CD4-positive, alpha-beta T cell treated with Interleukin-1 beta for 1 hour (primary cell): Measurements from ENCODE around the gene EPS15.

ENCODE experiments used
- DNase-seq, 2 donors: peaks; one replicate each; pipeline ENCODE4 v3.0.0-alpha.2; 2020 to 2022

The EPS15 gene

GRCh38 chr1:51369171-51369570 lies 149.9 kb downstream of the EPS15 start:
- DNase-seq, result no peak

- DNase-seq, result no peak
These were observed 153.3 kb downstream of the EPS15 start for GRCh38 chr1:51365774-51366173.

GRCh38 chr1:51359879-51360278 lies 159.2 kb downstream of the EPS15 start:
- DNase-seq, result no peak

GRCh38 chr1:51355382-51355781 lies 163.7 kb downstream of the EPS15 start:
- DNase-seq, result no peak

GRCh38 chr1:51354416-51354815 lies 164.7 kb downstream of the EPS15 start:
- no peak for DNase-seq

- no peak for DNase-seq
These were observed 167.2 kb downstream of the EPS15 start for GRCh38 chr1:51351907-51352306.

- no peak for DNase-seq
These were observed 169.2 kb downstream of the EPS15 start for GRCh38 chr1:51349862-51350261.

- DNase-seq, result no peak
These were observed 170.9 kb downstream of the EPS15 start for GRCh38 chr1:51348147-51348527.

- no peak for DNase-seq
These were observed 171.5 kb downstream of the EPS15 start for GRCh38 chr1:51347398-51348146.

GRCh38 chr1:51346086-51346942 lies 172.8 kb downstream of the EPS15 start:
- no peak for DNase-seq

- no peak for DNase-seq
These were observed 173.8 kb downstream of the EPS15 start for GRCh38 chr1:51345300-51345687.

- DNase-seq, result no peak
These were observed 174.3 kb downstream of the EPS15 start for GRCh38 chr1:51344602-51345299.

- no peak for DNase-seq
These were observed 174.8 kb downstream of the EPS15 start for GRCh38 chr1:51344276-51344601.

- no peak for DNase-seq
These were observed 175.4 kb downstream of the EPS15 start for GRCh38 chr1:51343624-51344023.

- DNase-seq, result no peak
These were observed 176.4 kb downstream of the EPS15 start for GRCh38 chr1:51342591-51343206.

GRCh38 chr1:51341876-51342496 lies 177.1 kb downstream of the EPS15 start:
- peak in 1 of 2 donors; percentile 11 for DNase-seq

GRCh38 chr1:51340380-51340779 lies 178.7 kb downstream of the EPS15 start:
- DNase-seq, result no peak

- DNase-seq, result no peak
These were observed 182.4 kb downstream of the EPS15 start for GRCh38 chr1:51336711-51337110.

- no peak for DNase-seq
These were observed 183.1 kb downstream of the EPS15 start for GRCh38 chr1:51336004-51336403.

GRCh38 chr1:51331206-51332100 lies 187.6 kb downstream of the EPS15 start:
- peak in 1 of 2 donors; percentile 17 for DNase-seq

- no peak for DNase-seq
These were observed 188.5 kb downstream of the EPS15 start, which contains the start of gene TTC39A for GRCh38 chr1:51330331-51331201. TTC39A (minus strand) TSS chr1:51330562; CDS start chr1:51330477, 85 bp downstream.
